Ishikawa (cell line): ENCODE data around the gene NTM.

ENCODE experiments used
- CEBPB ChIP-seq: IDR thresholded peaks from 2 replicates; pipeline ENCODE4 v1.6.1; 2012
- CREB1 ChIP-seq: IDR thresholded peaks from 2 replicates; pipeline ENCODE4 v1.6.1; 2012; ENCODE audit warnings: low read depth
- EGR1 ChIP-seq: IDR thresholded peaks from 2 replicates; pipeline ENCODE4 v1.6.1; 2012
- EP300 ChIP-seq: IDR thresholded peaks from 2 replicates; pipeline ENCODE4 v1.6.1; 2012; ENCODE audit warnings: borderline replicate concordance
- FOXM1 ChIP-seq: IDR thresholded peaks from 2 replicates; pipeline ENCODE4 v1.6.1; 2012; ENCODE audit warnings: low read depth, borderline replicate concordance
- NFIC ChIP-seq: IDR thresholded peaks from 2 replicates; pipeline ENCODE4 v1.6.1; 2012
- RAD21 ChIP-seq: IDR thresholded peaks from 2 replicates; pipeline ENCODE4 v1.6.1; 2012; ENCODE audit warnings: low read depth
- TAF1 ChIP-seq: IDR thresholded peaks from 2 replicates; pipeline ENCODE4 v1.6.1; 2012; ENCODE audit warnings: low read depth, mild to moderate bottlenecking
- TCF12 ChIP-seq: IDR thresholded peaks from 2 replicates; pipeline ENCODE4 v1.6.1; 2012; ENCODE audit warnings: low read depth
- TEAD4 ChIP-seq: IDR thresholded peaks from 2 replicates; pipeline ENCODE4 v1.6.1; 2012
- YY1 ChIP-seq: IDR thresholded peaks from 2 replicates; pipeline ENCODE4 v1.6.1; 2012; ENCODE audit warnings: low read depth
- ZBTB7A ChIP-seq: IDR thresholded peaks from 2 replicates; pipeline ENCODE4 v1.6.1; 2012; ENCODE audit warnings: low read depth
- TF ChIP-seq, protein P1 (sequence below): IDR thresholded peaks from 2 replicates; pipeline ENCODE4 v1.6.1; 2012
- TF ChIP-seq, protein P2 (sequence below): IDR thresholded peaks from 2 replicates; pipeline ENCODE4 v1.6.1; 2012
- TF ChIP-seq, protein P3 (sequence below): IDR thresholded peaks from 2 replicates; pipeline ENCODE4 v1.6.1; 2012; ENCODE audit warnings: low read depth, mild to moderate bottlenecking

The NTM gene

GRCh38 chr11:131754671-131755070 lies 384.3 kb downstream of the NTM start:
- TF ChIP-seq ZBTB7A (no peak), TCF12 (no peak), FOXM1 (no peak), CEBPB (no peak), TAF1 (no peak), EGR1 (no peak), CREB1 (no peak)
- TF ChIP-seq, protein P1, sequence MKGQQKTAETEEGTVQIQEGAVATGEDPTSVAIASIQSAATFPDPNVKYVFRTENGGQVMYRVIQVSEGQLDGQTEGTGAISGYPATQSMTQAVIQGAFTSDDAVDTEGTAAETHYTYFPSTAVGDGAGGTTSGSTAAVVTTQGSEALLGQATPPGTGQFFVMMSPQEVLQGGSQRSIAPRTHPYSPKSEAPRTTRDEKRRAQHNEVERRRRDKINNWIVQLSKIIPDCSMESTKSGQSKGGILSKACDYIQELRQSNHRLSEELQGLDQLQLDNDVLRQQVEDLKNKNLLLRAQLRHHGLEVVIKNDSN: no peak
- TF ChIP-seq, protein P2, sequence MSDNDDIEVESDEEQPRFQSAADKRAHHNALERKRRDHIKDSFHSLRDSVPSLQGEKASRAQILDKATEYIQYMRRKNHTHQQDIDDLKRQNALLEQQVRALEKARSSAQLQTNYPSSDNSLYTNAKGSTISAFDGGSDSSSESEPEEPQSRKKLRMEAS: no peak
- TF ChIP-seq, protein P3, sequence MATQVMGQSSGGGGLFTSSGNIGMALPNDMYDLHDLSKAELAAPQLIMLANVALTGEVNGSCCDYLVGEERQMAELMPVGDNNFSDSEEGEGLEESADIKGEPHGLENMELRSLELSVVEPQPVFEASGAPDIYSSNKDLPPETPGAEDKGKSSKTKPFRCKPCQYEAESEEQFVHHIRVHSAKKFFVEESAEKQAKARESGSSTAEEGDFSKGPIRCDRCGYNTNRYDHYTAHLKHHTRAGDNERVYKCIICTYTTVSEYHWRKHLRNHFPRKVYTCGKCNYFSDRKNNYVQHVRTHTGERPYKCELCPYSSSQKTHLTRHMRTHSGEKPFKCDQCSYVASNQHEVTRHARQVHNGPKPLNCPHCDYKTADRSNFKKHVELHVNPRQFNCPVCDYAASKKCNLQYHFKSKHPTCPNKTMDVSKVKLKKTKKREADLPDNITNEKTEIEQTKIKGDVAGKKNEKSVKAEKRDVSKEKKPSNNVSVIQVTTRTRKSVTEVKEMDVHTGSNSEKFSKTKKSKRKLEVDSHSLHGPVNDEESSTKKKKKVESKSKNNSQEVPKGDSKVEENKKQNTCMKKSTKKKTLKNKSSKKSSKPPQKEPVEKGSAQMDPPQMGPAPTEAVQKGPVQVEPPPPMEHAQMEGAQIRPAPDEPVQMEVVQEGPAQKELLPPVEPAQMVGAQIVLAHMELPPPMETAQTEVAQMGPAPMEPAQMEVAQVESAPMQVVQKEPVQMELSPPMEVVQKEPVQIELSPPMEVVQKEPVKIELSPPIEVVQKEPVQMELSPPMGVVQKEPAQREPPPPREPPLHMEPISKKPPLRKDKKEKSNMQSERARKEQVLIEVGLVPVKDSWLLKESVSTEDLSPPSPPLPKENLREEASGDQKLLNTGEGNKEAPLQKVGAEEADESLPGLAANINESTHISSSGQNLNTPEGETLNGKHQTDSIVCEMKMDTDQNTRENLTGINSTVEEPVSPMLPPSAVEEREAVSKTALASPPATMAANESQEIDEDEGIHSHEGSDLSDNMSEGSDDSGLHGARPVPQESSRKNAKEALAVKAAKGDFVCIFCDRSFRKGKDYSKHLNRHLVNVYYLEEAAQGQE: no peak

- TF ChIP-seq YY1: no peak
- no peak for TF ChIP-seq CREB1
- TF ChIP-seq, protein P2: no peak
- TF ChIP-seq TCF12: no peak
- TF ChIP-seq FOXM1: no peak
- TF ChIP-seq TEAD4: no peak
- TF ChIP-seq, protein P1: no peak
Observed at GRCh38 chr11:131756479-131757110, 386.2 kb downstream of the NTM start.

- TF ChIP-seq EP300 (no peak), NFIC (no peak), CEBPB (no peak), YY1 (no peak), EGR1 (no peak), TAF1 (no peak), FOXM1 (no peak), TEAD4 (no peak), CREB1 (no peak), TCF12 (no peak), ZBTB7A (no peak), RAD21 (no peak)
- TF ChIP-seq, protein P1: no peak
- TF ChIP-seq, protein P2: no peak
Observed at GRCh38 chr11:131758726-131759125, 388.3 kb downstream of the NTM start.

DNA sequence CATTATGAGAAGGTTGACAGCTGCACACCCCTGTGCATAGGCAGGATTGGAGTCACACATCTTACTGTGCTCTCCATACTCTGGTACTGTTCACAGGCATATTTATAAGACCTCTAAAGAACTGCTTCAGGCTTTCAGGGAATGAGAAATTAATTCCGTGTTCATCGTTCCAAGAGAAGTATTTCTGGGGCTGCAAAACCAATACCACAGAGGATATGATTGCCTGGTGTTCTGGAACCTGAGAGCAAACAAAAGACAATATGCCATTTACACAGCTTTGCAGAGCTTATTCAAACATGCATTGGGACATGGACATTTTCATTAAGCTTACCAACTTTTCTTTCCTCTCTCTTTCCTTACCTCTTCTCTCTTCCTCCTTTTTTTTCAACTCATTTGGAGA lies 388.7 kb downstream of the NTM start:
- TF ChIP-seq RAD21 (no peak), ZBTB7A (no peak), TCF12 (no peak), FOXM1 (no peak), EP300 (no peak), CEBPB (no peak), NFIC (no peak), TEAD4 (no peak), CREB1 (no peak), TAF1 (no peak)

DNA sequence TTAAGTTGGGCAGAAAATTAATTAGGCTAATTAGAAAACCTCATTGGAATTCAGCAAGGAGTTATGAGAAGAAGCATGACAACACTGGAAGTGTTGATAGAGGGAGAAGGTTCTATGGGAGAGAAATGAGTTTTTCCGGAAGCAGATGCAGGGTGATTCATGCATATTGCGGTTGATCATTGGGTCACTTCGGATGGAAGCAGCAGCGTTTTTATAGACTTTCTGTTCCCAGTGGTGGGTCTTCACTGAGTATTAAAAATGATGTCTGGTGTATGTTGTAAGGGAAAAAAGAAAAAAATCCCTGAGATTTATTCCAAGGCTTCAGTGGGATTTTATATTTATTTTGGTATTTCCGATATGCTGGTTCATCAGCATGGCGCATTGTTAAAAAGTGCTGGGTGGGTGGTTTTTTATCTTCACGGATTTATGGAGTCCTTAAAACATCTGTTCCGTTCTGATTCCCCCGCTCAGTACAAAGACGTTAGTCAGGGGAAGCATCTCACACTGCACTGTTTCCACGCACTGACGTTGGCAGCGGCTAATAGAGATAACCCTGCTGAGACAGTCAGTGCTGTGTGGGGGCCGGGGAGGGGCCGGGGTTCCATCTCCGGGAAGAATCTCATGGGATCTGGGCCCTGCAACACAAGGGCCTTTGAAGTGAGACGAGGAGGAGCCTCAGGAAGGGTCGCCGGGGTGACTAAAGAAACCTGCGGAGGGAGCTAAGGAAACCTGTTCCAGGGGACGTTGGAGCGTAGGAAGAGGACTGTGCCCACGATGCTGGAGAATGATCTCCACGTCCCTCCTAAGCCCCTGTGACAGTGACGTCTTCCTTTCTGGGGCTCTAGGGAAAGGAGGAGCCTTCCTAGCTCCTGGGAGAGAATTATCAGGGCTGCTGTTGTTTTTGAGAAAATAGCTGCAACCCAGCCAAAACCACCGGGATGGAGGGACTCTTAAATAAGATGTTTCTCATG lies 390.0 kb downstream of the NTM start:
- no peak for TF ChIP-seq TCF12
- TF ChIP-seq, protein P1: no peak
- no peak for TF ChIP-seq FOXM1
- no peak for TF ChIP-seq YY1
- TF ChIP-seq, protein P3: no peak
- TF ChIP-seq, protein P2: no peak
- no peak for TF ChIP-seq ZBTB7A
- TF ChIP-seq RAD21: no peak
